NCI-H446 (cell line): ENCODE measurements around the gene SELENOT.
"Not testable (repeated sequence)": the region's sequence is repeated elsewhere in the genome, so short reads cannot be mapped to it uniquely, and the experiment has no call there.

Experiments used
- DNase-seq, 2 experiments: peaks; one replicate each; lab custom pipeline; 2025; lab: John Stamatoyannopoulos, UW

Gene SELENOT

GRCh38 chr3:150603153-150603979, at the start of gene SELENOT:
Gene SELENOT (plus strand): TSS chr3:150603321. CDS start chr3:150603363, 42 bp downstream.
- DNase-seq, result peak; percentile 95 to 98

GRCh38 chr3:150555859-150556436, 47.2 kb upstream of the SELENOT start:
- DNase-seq, result no peak

- no peak for DNase-seq
Measured at GRCh38 chr3:150556792-150557191, 46.3 kb upstream of the SELENOT start.

- no peak for DNase-seq
Measured at GRCh38 chr3:150557725-150558124, 45.4 kb upstream of the SELENOT start.

GRCh38 chr3:150564243-150564642, 38.9 kb upstream of the SELENOT start:
- no peak for DNase-seq

- DNase-seq, result no peak
Measured at GRCh38 chr3:150567328-150567727, 35.8 kb upstream of the SELENOT start.

- DNase-seq, result no peak
Measured at GRCh38 chr3:150577855-150578254, 25.3 kb upstream of the SELENOT start.

- no peak for DNase-seq
Measured at GRCh38 chr3:150581174-150581573, 21.9 kb upstream of the SELENOT start.

- no peak for DNase-seq
Measured at GRCh38 chr3:150582620-150583019, 20.5 kb upstream of the SELENOT start.

GRCh38 chr3:150583028-150583427, 20.1 kb upstream of the SELENOT start:
- DNase-seq, result no peak

- DNase-seq, result no peak
Measured at GRCh38 chr3:150588027-150588830, 14.9 kb upstream of the SELENOT start.

- no peak for DNase-seq
Measured at GRCh38 chr3:150589759-150590158, 13.4 kb upstream of the SELENOT start.

- no peak for DNase-seq
Measured at GRCh38 chr3:150594150-150594549, 9.0 kb upstream of the SELENOT start.

- DNase-seq, result no peak
Measured at GRCh38 chr3:150597646-150598045, 5.5 kb upstream of the SELENOT start.

- DNase-seq, result no peak
Measured at GRCh38 chr3:150599611-150600297, 3.4 kb upstream of the SELENOT start.

- not testable (repeated sequence) for DNase-seq
Measured at GRCh38 chr3:150600647-150601530, 2.2 kb upstream of the SELENOT start.

GRCh38 chr3:150602426-150603152, 532 bp upstream of the SELENOT start:
- no peak for DNase-seq

- no peak for DNase-seq
Measured at GRCh38 chr3:150603980-150604319, 829 bp downstream of the SELENOT start.

GRCh38 chr3:150605998-150606641, 3.0 kb downstream of the SELENOT start:
- no peak for DNase-seq
